Measurements from ENCODE around the gene CAMTA1. TPM values are rescaled to one million over a fixed set of nuclear protein-coding genes. Genes with fewer than 3 reads are reported as not detected.
"Not testable (repeated sequence)": the region's sequence is repeated elsewhere in the genome, so short reads cannot be mapped to it uniquely, and the experiment has no call there.

CAMTA1 gene
- total RNA-seq, 1 donor: 56.1 TPM

DNA sequence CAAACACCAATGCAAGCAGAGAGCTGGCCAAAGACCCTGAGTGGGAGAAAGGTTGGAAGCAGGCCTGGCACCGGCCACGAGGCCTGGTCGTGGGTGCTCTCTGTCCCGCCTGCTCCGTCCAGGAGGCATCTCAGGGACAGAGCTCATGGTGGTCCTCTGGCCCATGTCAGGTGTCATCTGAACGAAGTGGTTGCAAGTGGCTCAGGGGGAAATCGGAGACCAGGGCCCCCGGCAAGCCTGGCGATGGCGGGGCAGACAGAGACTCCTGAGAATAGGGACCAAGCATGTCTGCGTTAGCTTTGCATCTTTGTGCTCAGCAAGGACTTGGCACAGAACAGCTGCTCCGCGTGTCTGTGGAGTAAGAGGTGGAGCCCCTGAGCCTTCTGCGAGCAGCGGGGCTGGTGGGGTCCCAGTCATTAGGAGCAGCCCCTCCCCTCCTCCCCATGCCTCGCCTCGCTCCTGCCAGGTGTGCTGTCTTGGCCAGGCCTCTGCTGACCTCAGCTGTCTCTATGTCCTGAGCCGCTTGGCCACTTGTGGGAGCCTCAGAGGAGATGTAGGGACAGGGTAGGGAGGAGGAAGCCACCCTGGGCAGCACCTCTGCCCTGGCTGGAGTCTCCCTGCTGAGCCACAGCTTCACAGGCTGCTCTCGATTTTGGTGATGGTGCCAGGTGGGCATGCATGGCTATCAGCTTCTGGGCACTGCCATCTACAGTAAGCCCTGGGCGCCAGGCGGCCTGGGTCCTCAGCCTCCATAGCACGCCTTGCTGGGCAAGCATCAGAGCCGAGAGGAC is 622.9 kb downstream of the CAMTA1 start:
- TF ChIP-seq, protein P1, sequence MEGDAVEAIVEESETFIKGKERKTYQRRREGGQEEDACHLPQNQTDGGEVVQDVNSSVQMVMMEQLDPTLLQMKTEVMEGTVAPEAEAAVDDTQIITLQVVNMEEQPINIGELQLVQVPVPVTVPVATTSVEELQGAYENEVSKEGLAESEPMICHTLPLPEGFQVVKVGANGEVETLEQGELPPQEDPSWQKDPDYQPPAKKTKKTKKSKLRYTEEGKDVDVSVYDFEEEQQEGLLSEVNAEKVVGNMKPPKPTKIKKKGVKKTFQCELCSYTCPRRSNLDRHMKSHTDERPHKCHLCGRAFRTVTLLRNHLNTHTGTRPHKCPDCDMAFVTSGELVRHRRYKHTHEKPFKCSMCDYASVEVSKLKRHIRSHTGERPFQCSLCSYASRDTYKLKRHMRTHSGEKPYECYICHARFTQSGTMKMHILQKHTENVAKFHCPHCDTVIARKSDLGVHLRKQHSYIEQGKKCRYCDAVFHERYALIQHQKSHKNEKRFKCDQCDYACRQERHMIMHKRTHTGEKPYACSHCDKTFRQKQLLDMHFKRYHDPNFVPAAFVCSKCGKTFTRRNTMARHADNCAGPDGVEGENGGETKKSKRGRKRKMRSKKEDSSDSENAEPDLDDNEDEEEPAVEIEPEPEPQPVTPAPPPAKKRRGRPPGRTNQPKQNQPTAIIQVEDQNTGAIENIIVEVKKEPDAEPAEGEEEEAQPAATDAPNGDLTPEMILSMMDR (IDR thresholded peaks at IDR 0.05; ENCODE audit: insufficient read depth, low read depth, low read length): no peak
- no peak overlapping the region for H3K4me3 ChIP-seq (ENCODE audit: low read depth, low read length)
- no peak for DNase-seq (ENCODE audit: low read depth)

- TF ChIP-seq, protein P1 (IDR thresholded peaks at IDR 0.05; ENCODE audit: insufficient read depth, low read depth, low read length): no peak
- H3K4me3 ChIP-seq (ENCODE audit: low read depth, low read length): no peak overlapping the region
- DNase-seq (ENCODE audit: low read depth): no peak
These were observed 623.5 kb downstream of the CAMTA1 start for GRCh38 chr1:7408771-7409150.

DNA sequence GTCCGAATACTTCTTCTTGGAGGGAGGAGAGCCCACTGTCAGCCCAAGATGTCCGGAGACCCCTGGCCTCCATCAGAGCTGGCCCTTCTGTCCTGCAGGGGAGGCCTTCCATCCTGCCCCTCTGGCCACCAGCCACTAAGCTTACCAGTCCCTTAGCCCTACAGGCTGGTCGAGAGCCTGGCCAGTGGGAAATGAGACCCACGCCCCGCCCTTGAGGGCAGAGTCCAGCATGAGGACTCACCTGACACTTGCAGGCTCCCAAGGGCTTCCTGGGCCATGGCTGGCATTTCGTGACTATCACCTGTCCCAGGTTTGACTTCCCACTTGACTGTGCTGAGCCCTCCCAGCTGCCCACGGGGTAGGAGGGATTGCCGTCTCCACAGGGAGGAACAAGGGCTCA is 624.0 kb downstream of the CAMTA1 start:
- H3K4me3 ChIP-seq (ENCODE audit: low read depth, low read length): no peak overlapping the region

DNA sequence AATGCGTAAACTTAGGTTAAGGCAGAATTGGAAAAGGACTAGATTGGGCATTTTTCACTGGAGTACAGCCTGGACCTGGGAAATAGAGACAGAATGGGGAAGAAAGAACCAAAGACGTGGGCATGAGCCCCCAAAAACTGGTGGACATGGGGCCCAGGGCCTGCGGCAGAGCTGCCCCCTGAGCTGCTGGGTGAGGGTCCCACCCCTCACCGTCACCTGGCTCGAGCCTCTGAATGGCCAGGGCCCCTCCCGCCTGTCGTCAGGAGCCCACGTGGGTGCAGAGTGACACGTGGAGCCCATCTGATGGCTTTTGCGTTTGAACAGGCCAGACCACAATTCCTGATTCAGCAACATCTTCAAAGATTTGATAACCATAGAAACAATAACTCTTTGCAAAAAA is 624.9 kb downstream of the CAMTA1 start:
- DNase-seq (ENCODE audit: low read depth): no peak

More for the DNA sequence above, 624.0 kb downstream of the CAMTA1 start:
- no peak for DNase-seq (ENCODE audit: low read depth)
- TF ChIP-seq, protein P1 (IDR thresholded peaks at IDR 0.05; ENCODE audit: insufficient read depth, low read depth, low read length): no peak

GRCh38 chr1:7417618-7418017 is 632.4 kb downstream of the CAMTA1 start:
- not testable (repeated sequence) for H3K4me3 ChIP-seq (ENCODE audit: low read depth, low read length); DNase-seq (ENCODE audit: low read depth)

More for the DNA sequence above, 624.9 kb downstream of the CAMTA1 start:
- TF ChIP-seq, protein P1 (IDR thresholded peaks at IDR 0.05; ENCODE audit: insufficient read depth, low read depth, low read length): no peak
- no peak overlapping the region for H3K4me3 ChIP-seq (ENCODE audit: low read depth, low read length)

- TF ChIP-seq, protein P1 (IDR thresholded peaks at IDR 0.05; ENCODE audit: insufficient read depth, low read depth, low read length): no peak
- DNase-seq (ENCODE audit: low read depth): no peak
- H3K4me3 ChIP-seq (ENCODE audit: low read depth, low read length): no peak overlapping the region
These were observed 633.3 kb downstream of the CAMTA1 start for GRCh38 chr1:7418442-7419080.

DNA sequence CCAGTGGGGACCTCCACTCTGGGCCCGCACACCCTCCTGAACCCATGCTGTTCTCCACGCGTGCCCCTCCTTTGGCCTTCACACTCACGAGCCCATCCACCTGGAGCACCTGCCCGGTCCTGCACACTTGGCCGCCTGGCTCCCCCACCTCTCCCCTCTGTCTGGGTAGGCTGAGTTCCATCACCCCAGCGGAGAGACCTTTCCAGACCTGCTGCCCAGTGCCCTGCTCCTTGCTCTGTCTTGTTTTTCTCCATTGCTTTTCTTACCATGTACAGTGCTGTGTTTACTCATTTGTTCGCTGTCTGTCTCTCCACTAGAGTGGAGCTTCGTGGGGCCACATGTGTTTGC is 634.8 kb downstream of the CAMTA1 start:
- no peak overlapping the region for H3K4me3 ChIP-seq (ENCODE audit: low read depth, low read length)
- no peak for DNase-seq (ENCODE audit: low read depth)
- TF ChIP-seq, protein P1 (IDR thresholded peaks at IDR 0.05; ENCODE audit: insufficient read depth, low read depth, low read length): no peak

Data from fibroblast of villous mesenchyme (primary cell).